Smooth muscle cell (in vitro differentiated cells): Measurements from ENCODE around the gene GSC. TPM values are rescaled to one million over a fixed set of nuclear protein-coding genes. Genes with fewer than 3 reads are reported as not detected.

Experiments
- DNase-seq: peaks from one replicate; lab custom pipeline; 2025; ENCODE audit not compliant: unreplicated experiment; lab: John Stamatoyannopoulos, UW
- H2AFZ ChIP-seq: fragments of 200-600 bp; sonication (generic); 2 replicates; pipeline ENCODE4 v1.6.0; 2016; ENCODE audit warnings: antibody characterized with exemption, low read depth, mild to moderate bottlenecking
- H3F3A ChIP-seq: fragments of 200-600 bp; sonication (generic); 2 replicates; pipeline ENCODE4 v1.6.0; 2017; ENCODE audit warnings: antibody characterized with exemption, low read depth
- H3K27ac ChIP-seq: fragments of 200-600 bp; sonication (generic); 2 replicates; pipeline ENCODE4 v1.5.1; 2016; ENCODE audit warnings: low read depth, mild to moderate bottlenecking
- H3K27me3 ChIP-seq: fragments of 200-600 bp; sonication (generic); 2 replicates; pipeline ENCODE4 v1.6.1; 2016; ENCODE audit warnings: low read depth, mild to moderate bottlenecking
- H3K36me3 ChIP-seq: fragments of 200-600 bp; sonication (generic); 2 replicates; pipeline ENCODE4 v1.5.1; 2016; ENCODE audit warnings: low read depth
- H3K4me1 ChIP-seq: fragments of 200-600 bp; sonication (generic); 2 replicates; pipeline ENCODE4 v1.5.1; 2016; ENCODE audit warnings: low read depth
- H3K4me2 ChIP-seq: fragments of 200-600 bp; sonication (generic); 2 replicates; pipeline ENCODE4 v1.6.0; 2016; ENCODE audit warnings: mild to moderate bottlenecking
- H3K4me3 ChIP-seq: fragments of 200-600 bp; sonication (generic); 2 replicates; pipeline ENCODE4 v1.5.1; 2016; ENCODE audit warnings: mild to moderate bottlenecking
- H3K79me2 ChIP-seq: fragments of 200-600 bp; sonication (generic); 2 replicates; pipeline ENCODE4 v1.6.0; 2016; ENCODE audit warnings: low read depth, mild to moderate bottlenecking
- H3K9ac ChIP-seq: fragments of 200-600 bp; sonication (generic); 2 replicates; pipeline ENCODE4 v1.6.0; 2016; ENCODE audit warnings: low read depth
- H3K9me3 ChIP-seq: fragments of 200-600 bp; sonication (generic); replicated peaks from 2 replicates; pipeline ENCODE4 v1.5.1; 2016; ENCODE audit warnings: low read depth
- H4K20me1 ChIP-seq: fragments of 200-600 bp; sonication (generic); 2 replicates; pipeline ENCODE4 v1.6.0; 2016; ENCODE audit warnings: low read depth
- WGBS: methylation state at CpG from one replicate; pipeline ENCODE4 v1.1.7; 2016; ENCODE audit warnings: low lambda C conversion rate; 5-methylcytosine and 5-hydroxymethylcytosine counted together
- polyA plus RNA-seq: library from polyadenylated mRNA; unstranded; fragments of >200 nt; fragmentation: Nextera tagmentation; extraction: Ambion mirVana; gene quantifications from 2 replicates; pipeline ENCODE4 v1.2.1, GENCODE V29; 2016
- total RNA-seq: library from RNA; depleted of rRNA; stranded (reverse); fragments of >200 nt; gene quantifications from 2 replicates; pipeline ENCODE4 v1.2.3, GENCODE V29; 2014
- TF ChIP-seq, protein P1 (sequence below): fragments of 200-600 bp; sonication (generic); IDR thresholded peaks from 2 replicates; pipeline ENCODE4 v1.5.1; 2017; ENCODE audit warnings: borderline replicate concordance, mild to moderate bottlenecking, antibody characterized with exemption; ENCODE audit not compliant: insufficient read depth, poor library complexity, severe bottlenecking

Gene GSC
- total and polyA plus RNA-seq, 2 experiments from 2014 or later, result not detected

DNA sequence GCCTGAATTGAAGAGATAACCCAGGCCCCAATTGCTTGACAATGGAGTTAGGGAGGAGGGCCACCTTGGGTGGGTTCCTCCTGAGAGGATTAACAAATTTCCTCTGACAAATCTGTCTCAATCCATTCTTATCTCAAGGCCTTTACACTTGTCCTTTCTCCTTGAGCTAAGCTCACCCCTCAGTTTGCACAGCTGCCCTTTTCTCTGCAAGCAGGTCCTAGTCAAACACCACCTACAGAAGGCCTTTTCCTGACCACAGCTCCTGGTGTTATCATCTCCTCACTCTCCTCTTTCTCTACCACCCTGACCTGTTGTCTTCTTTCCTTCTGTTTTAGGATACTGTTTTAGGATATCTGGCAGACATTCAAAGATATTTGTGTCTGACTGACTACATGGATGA is 26.4 kb upstream of the GSC start:
- Histone ChIP-seq H3K4me2 (no peak overlapping the region), H3K4me3 (no peak overlapping the region), H4K20me1 (no peaks in the 10 kb centered on the region), H3K9me3 (no peaks in the 10 kb centered on the region), H3K79me2 (no peaks in the 10 kb centered on the region), H3K36me3 (no peaks in the 10 kb centered on the region), H3K4me1 (no peaks in the 10 kb centered on the region), H3K27ac (no peak overlapping the region), H3F3A (no peaks in the 10 kb centered on the region), H3K27me3 (peaks cover 12% of the 10 kb centered on the region), H2AFZ (no peak overlapping the region), H3K9ac (no peak overlapping the region)
- no peak for DNase-seq
- TF ChIP-seq, protein P1, sequence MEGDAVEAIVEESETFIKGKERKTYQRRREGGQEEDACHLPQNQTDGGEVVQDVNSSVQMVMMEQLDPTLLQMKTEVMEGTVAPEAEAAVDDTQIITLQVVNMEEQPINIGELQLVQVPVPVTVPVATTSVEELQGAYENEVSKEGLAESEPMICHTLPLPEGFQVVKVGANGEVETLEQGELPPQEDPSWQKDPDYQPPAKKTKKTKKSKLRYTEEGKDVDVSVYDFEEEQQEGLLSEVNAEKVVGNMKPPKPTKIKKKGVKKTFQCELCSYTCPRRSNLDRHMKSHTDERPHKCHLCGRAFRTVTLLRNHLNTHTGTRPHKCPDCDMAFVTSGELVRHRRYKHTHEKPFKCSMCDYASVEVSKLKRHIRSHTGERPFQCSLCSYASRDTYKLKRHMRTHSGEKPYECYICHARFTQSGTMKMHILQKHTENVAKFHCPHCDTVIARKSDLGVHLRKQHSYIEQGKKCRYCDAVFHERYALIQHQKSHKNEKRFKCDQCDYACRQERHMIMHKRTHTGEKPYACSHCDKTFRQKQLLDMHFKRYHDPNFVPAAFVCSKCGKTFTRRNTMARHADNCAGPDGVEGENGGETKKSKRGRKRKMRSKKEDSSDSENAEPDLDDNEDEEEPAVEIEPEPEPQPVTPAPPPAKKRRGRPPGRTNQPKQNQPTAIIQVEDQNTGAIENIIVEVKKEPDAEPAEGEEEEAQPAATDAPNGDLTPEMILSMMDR, result no peak

- Histone ChIP-seq H4K20me1 (no peaks in the 10 kb centered on the region), H3K27me3 (peaks cover 12% of the 10 kb centered on the region), H3K4me1 (no peaks in the 10 kb centered on the region), H3K4me2 (no peak overlapping the region), H3K27ac (no peak overlapping the region), H2AFZ (no peak overlapping the region), H3K4me3 (no peak overlapping the region), H3K79me2 (no peaks in the 10 kb centered on the region), H3K36me3 (no peaks in the 10 kb centered on the region), H3K9me3 (no peaks in the 10 kb centered on the region), H3F3A (no peaks in the 10 kb centered on the region), H3K9ac (no peak overlapping the region)
- no peak for DNase-seq
- TF ChIP-seq, protein P1, result no peak
- 77% methylated on average over 3 of the region's 3 CpGs for WGBS
Measured at GRCh38 chr14:94795372-94795771, 25.5 kb upstream of the GSC start.

GRCh38 chr14:94793901-94794300 is 24.0 kb upstream of the GSC start:
- H3K79me2 ChIP-seq, result no peaks in the 10 kb centered on the region
- H3K36me3 ChIP-seq, result no peaks in the 10 kb centered on the region
- no peak overlapping the region for H3K27ac ChIP-seq
- TF ChIP-seq, protein P1, result no peak
- no peak overlapping the region for H2AFZ ChIP-seq
- no peak overlapping the region for H3K9ac ChIP-seq
- DNase-seq, result no peak
- no peaks in the 10 kb centered on the region for H3K9me3 ChIP-seq
- H3K4me2 ChIP-seq, result no peak overlapping the region
- WGBS, result 94% methylated on average over 7 of the region's 7 CpGs
- no peak overlapping the region for H3K4me3 ChIP-seq
- H3K27me3 ChIP-seq, result peaks cover 6% of the 10 kb centered on the region
- no peaks in the 10 kb centered on the region for H3K4me1 ChIP-seq
- no peaks in the 10 kb centered on the region for H4K20me1 ChIP-seq
- no peaks in the 10 kb centered on the region for H3F3A ChIP-seq

DNA sequence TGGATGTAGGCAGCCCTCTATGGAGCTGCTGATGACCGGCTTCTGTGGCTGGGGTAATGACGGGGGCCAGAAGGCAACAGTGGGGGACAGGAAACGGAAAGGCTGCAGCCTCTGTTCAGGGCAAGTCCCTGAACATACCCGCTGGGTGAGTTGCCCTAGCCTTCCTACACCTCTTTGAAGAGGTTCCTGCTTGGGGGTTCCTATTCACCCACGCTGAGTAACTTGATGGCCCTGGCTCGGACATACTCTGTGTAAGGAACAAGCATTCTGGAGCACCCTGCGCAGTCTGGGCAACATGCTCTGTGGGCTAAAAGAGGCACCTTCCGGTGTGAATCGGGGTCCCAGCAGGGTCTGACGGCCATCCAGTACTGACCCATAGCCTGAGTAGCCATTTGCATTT is 17.7 kb upstream of the GSC start:
- Histone ChIP-seq H3F3A (no peaks in the 10 kb centered on the region), H3K36me3 (no peaks in the 10 kb centered on the region), H3K9ac (no peak overlapping the region), H3K9me3 (no peaks in the 10 kb centered on the region), H4K20me1 (no peaks in the 10 kb centered on the region), H3K79me2 (no peaks in the 10 kb centered on the region), H3K4me2 (no peak overlapping the region), H3K4me3 (no peak overlapping the region), H3K4me1 (no peaks in the 10 kb centered on the region), H2AFZ (no peak overlapping the region), H3K27ac (no peak overlapping the region), H3K27me3 (peaks cover 36% of the 10 kb centered on the region)
- no peak for DNase-seq
- WGBS, result 79% methylated on average over 10 of the region's 10 CpGs
- TF ChIP-seq, protein P1, result no peak
